Gastrocnemius medialis (tissue), 4 donors: ENCODE data around the gene INPP5D. TPM values are rescaled to one million over a fixed set of nuclear protein-coding genes. Genes with fewer than 3 reads are reported as not detected.

Experiments
- ATAC-seq, 2 donors: fragments of 150-250 bp; one replicate each; pipeline ENCODE4 v1.9.1; 2016
- DNase-seq, 2 donors: peaks; one replicate each; pipeline ENCODE4 v3.0.0-alpha.2; 2019
- H3K27ac ChIP-seq, 4 donors: fragments of 200-600 bp; sonication (generic); 1 replicate in 1 of 4; 2 replicates in 3 of 4; pipeline ENCODE4 v1.5.1; 2016 to 2018; ENCODE audit warnings: mild to moderate bottlenecking in 2 of 4, moderate library complexity in 1 of 4
- H3K27me3 ChIP-seq, 3 donors: fragments of 200-600 bp; sonication (generic) in 2 of 3; 1 replicate in 1 of 3; 2 replicates in 2 of 3; pipeline versions ENCODE4 v1.5.1 to v1.6.0; 2016 to 2019; ENCODE audit warnings: mild to moderate bottlenecking in 1 of 3, moderate library complexity in 1 of 3
- H3K36me3 ChIP-seq, 2 donors: fragments of 200-600 bp; sonication (generic) in 1 of 2; one replicate each; pipeline ENCODE4 v1.5.1; 2017 to 2018
- H3K4me1 ChIP-seq, 2 donors: fragments of 200-600 bp; sonication (generic) in 1 of 2; one replicate each; pipeline ENCODE4 v1.5.1; 2016 to 2017; ENCODE audit warnings: mild to moderate bottlenecking in 2 of 2
- H3K4me3 ChIP-seq, 4 donors: fragments of 200-600 bp; sonication (generic) in 3 of 4; 1 replicate in 1 of 4; 2 replicates in 3 of 4; pipeline ENCODE4 v1.5.1; 2016 to 2019; ENCODE audit warnings: mild to moderate bottlenecking in 2 of 4
- H3K9me3 ChIP-seq, 3 donors: fragments of 200-600 bp; sonication (generic) in 2 of 3; 1 replicate in 1 of 3; 2 replicates in 2 of 3; pipeline ENCODE4 v1.5.1; 2016 to 2019
- POLR2A ChIP-seq, 2 donors: fragments of 450-650 bp; IDR thresholded peaks; one replicate each; pipeline ENCODE4 v1.6.1; 2017; ENCODE audit warnings: antibody characterized with exemption in 2 of 2, mild to moderate bottlenecking in 2 of 2, moderate library complexity in 2 of 2
- in situ Hi-C, 4 donors: fragments of 200-750 bp; cut with MboI; loops; one replicate each; pipeline versions ENCODE4 v1.15.0 to v1.8.0; 2017; ENCODE audit warnings: low sequenced_read_pairs in 4 of 4
- intact Hi-C: fragments of 100-400 bp; cut with DNase I; formaldehyde crosslinking; loops from one replicate; pipeline ENCODE4 v1.15.1; 2023; ENCODE audit warnings: low total_unique reads
- total RNA-seq, 4 donors: library from RNA; depleted of rRNA; stranded (reverse); fragments of >200 nt; gene quantifications; one replicate each; pipeline versions ENCODE4 v1.1.0 to v1.2.3, GENCODE V29; 2016
- TF ChIP-seq, protein P1 (sequence below), 5 experiments: fragments of 450-650 bp in 3 of 5; fragments of 200-600 bp in 2 of 5; sonication (generic) in 2 of 5; IDR thresholded peaks in 4 of 5; conservative IDR thresholded peaks in 1 of 5; 1 replicate in 4 of 5; 2 replicates in 1 of 5; pipeline ENCODE4 v1.5.1; 2016 to 2019; ENCODE audit warnings: antibody characterized with exemption in 5 of 5, mild to moderate bottlenecking in 3 of 5, moderate library complexity in 3 of 5

INPP5D gene
- total RNA-seq, 4 donors from 2014 or later: 1.7 to 18.7 (median 4.9) TPM

DNA sequence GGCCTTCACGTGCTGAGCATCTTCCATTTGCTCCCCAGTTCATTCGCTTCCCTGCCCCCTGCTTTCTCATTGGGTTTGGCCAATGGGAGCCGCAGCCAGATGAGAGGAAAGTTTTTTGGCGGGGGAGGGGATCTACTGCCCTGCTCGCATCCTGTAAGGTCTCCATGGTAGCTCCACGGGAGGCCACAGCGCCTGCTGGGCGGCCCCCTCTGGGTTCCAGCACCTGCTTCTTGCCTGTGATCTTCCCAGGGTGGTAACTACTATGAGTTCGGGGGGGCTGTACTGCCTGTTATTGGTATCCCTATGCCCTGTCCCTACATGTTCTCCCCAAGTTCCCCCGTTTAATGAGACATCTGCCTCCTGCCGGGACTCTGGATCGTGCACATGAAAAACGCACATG lies 57.2 kb downstream of the INPP5D start:
- Histone ChIP-seq H3K27me3 (no peaks in the 10 kb centered on the region), H3K4me1 (no peaks in the 10 kb centered on the region), H3K4me3 (no peak overlapping the region), H3K36me3 (no peaks in the 10 kb centered on the region), H3K9me3 (no peaks in the 10 kb centered on the region), H3K27ac (no peak overlapping the region)
- intact Hi-C loops: no loop called here
- ATAC-seq: no peak
- no peak for DNase-seq
- in situ Hi-C loops: no loop called here
- TF ChIP-seq, protein P1, sequence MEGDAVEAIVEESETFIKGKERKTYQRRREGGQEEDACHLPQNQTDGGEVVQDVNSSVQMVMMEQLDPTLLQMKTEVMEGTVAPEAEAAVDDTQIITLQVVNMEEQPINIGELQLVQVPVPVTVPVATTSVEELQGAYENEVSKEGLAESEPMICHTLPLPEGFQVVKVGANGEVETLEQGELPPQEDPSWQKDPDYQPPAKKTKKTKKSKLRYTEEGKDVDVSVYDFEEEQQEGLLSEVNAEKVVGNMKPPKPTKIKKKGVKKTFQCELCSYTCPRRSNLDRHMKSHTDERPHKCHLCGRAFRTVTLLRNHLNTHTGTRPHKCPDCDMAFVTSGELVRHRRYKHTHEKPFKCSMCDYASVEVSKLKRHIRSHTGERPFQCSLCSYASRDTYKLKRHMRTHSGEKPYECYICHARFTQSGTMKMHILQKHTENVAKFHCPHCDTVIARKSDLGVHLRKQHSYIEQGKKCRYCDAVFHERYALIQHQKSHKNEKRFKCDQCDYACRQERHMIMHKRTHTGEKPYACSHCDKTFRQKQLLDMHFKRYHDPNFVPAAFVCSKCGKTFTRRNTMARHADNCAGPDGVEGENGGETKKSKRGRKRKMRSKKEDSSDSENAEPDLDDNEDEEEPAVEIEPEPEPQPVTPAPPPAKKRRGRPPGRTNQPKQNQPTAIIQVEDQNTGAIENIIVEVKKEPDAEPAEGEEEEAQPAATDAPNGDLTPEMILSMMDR (IDR thresholded peaks at IDR 0.05 in 4 of 5, conservative IDR thresholded peaks at IDR 0.05 in 1 of 5): no peak
- no peak for TF ChIP-seq POLR2A (IDR thresholded peaks at IDR 0.05)

DNA sequence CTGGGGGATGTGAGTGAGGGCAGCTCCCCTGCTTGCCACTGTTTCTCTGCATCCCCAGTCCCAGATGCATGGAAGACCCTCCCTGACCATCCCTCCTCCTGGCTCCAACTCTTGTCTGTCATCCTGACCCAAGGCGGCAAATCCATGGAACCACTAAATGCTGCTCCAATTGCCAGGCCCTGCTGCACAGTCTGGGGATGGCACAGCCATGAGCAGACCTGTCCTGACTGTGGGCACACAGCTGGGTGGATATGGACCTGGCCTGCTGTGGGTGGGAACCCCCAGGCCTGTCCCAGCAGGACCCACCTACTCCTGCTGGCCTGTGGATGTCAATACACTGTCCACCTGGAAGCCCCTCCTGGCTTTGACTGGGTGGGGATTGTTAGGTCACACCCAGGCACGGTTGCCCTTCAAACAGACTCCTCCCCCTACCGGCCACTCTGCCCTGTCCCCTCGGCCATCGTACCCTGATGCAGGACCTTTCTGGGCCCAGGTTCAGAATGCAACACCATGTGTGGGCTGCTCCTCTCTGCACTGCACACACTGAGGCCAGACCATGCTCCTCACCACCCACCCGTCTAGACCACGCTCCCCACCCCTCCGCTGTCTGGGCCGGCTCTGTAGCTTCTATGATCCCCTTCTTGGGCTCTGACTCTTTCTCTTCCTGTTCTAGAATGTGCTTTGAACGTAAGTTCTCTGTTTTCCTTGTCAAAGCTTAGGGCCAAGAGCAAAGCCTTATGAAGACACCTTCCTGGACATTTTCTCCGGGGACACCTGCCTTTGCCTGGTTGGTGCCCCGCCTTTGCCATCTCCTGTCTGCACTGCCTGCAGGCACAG lies 57.9 kb downstream of the INPP5D start:
- no peak for DNase-seq
- no peak for ATAC-seq
- no peaks in the 10 kb centered on the region for H3K4me1 ChIP-seq
- in situ Hi-C loops: no loop called here
- H3K27me3 ChIP-seq: no peaks in the 10 kb centered on the region
- no peaks in the 10 kb centered on the region for H3K36me3 ChIP-seq
- TF ChIP-seq, protein P1 (IDR thresholded peaks at IDR 0.05 in 4 of 5, conservative IDR thresholded peaks at IDR 0.05 in 1 of 5): no peak
- TF ChIP-seq POLR2A (IDR thresholded peaks at IDR 0.05): no peak
- no peak overlapping the region for H3K27ac ChIP-seq
- H3K9me3 ChIP-seq: no peaks in the 10 kb centered on the region
- no peak overlapping the region for H3K4me3 ChIP-seq
- intact Hi-C loops: no loop called here

DNA sequence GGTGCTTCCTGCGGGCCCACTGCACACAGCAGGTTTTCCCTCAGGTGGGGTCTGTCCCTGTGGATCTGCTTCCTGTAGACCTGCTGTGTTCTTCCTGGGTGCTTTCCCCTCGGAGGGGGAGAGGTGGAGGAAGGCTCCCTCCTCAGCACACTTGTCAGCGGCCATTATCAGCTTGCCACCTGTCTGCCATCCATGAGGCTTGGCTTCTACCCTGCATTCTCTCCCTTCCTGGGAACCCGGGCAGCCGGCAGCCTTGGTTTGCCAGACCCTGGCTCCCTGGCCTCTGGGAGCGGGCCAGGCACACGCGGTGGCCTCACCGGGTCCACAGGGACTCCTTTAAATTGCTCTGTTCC lies 58.5 kb downstream of the INPP5D start:
- Histone ChIP-seq H3K9me3 (no peaks in the 10 kb centered on the region), H3K36me3 (no peaks in the 10 kb centered on the region), H3K4me3 (no peak overlapping the region), H3K4me1 (no peaks in the 10 kb centered on the region), H3K27me3 (no peaks in the 10 kb centered on the region), H3K27ac (no peak overlapping the region)
- intact Hi-C loops (no loop called here), in situ Hi-C loops (no loop called here)
- TF ChIP-seq POLR2A (IDR thresholded peaks at IDR 0.05): no peak
- TF ChIP-seq, protein P1 (IDR thresholded peaks at IDR 0.05 in 4 of 5, conservative IDR thresholded peaks at IDR 0.05 in 1 of 5): no peak
- DNase-seq: no peak
- ATAC-seq: no peak

DNA sequence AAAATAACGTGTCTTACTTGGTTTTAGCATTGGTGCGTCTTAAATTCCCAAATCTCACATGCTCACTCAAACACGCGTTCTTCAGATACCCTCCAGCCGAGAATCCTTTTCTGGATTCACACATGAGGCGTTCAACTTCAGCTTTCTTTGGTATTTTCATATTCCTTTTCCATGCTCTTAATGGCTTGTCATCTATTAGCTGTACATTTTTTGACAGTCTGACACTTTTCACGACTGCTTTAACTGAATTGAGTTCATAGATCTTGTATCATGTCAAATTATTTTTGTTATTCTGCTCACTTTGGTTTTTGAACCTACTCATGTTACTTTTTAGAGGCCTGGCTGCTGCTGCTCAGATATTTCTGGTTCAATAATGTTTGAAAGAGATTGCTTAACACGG lies 59.0 kb downstream of the INPP5D start:
- intact Hi-C loops: no loop called here
- H3K36me3 ChIP-seq: no peaks in the 10 kb centered on the region
- no peak overlapping the region for H3K27ac ChIP-seq
- in situ Hi-C loops: no loop called here
- no peak for ATAC-seq
- H3K9me3 ChIP-seq: no peaks in the 10 kb centered on the region
- DNase-seq: no peak
- TF ChIP-seq, protein P1 (IDR thresholded peaks at IDR 0.05 in 4 of 5, conservative IDR thresholded peaks at IDR 0.05 in 1 of 5): no peak
- TF ChIP-seq POLR2A (IDR thresholded peaks at IDR 0.05): no peak
- no peak overlapping the region for H3K4me3 ChIP-seq
- H3K27me3 ChIP-seq: no peaks in the 10 kb centered on the region
- no peaks in the 10 kb centered on the region for H3K4me1 ChIP-seq

DNA sequence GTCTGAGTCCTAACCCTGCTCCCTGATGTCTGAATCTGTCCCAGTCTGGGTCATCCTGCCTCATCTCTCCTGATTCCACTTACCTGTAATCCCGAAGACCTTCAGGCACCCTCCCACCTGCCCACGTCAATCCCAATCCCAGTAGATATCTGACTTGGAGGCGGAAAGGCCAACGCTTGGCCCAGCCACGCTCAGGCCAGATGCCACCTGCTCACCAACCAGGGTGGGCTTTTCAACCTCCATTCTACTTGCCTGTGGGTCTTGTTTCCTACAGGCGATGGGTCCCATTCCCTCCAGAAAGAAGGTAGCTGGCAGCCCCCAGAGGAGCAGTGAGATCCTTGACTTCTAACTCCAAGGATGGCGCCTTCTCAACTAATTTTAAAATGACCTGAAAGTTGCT lies 59.7 kb downstream of the INPP5D start:
- TF ChIP-seq POLR2A (IDR thresholded peaks at IDR 0.05): no peak
- TF ChIP-seq, protein P1 (IDR thresholded peaks at IDR 0.05 in 4 of 5, conservative IDR thresholded peaks at IDR 0.05 in 1 of 5): no peak

More for the DNA sequence above, 59.7 kb downstream of the INPP5D start:
- no peak for ATAC-seq
- in situ Hi-C loops (no loop called here), intact Hi-C loops (no loop called here)
- Histone ChIP-seq H3K27ac (no peak overlapping the region), H3K4me3 (no peak overlapping the region), H3K36me3 (no peaks in the 10 kb centered on the region), H3K27me3 (no peaks in the 10 kb centered on the region), H3K4me1 (no peaks in the 10 kb centered on the region), H3K9me3 (no peaks in the 10 kb centered on the region)
- DNase-seq: no peak
